NCI-H446 (cell line): Measurements from ENCODE around the gene DIS3L2.

Source experiments
- DNase-seq, 2 experiments: peaks; one replicate each; lab custom pipeline; 2025; lab: John Stamatoyannopoulos, UW

Gene DIS3L2

GRCh38 chr2:231955758-231956472 is 5.6 kb upstream of the DIS3L2 start:
- no peak for DNase-seq

GRCh38 chr2:231957913-231958763 is 3.4 kb upstream of the DIS3L2 start:
- DNase-seq = no peak

- DNase-seq = no peak
These were observed 634 bp upstream of the DIS3L2 start for GRCh38 chr2:231960810-231961348.

- DNase-seq = no peak
These were observed 3.6 kb downstream of the DIS3L2 start for GRCh38 chr2:231965102-231965501.

- DNase-seq = no peak
These were observed 5.4 kb downstream of the DIS3L2 start for GRCh38 chr2:231966886-231967285.

- DNase-seq = no peak
These were observed 7.3 kb downstream of the DIS3L2 start for GRCh38 chr2:231968820-231969219.

- no peak for DNase-seq
These were observed 8.9 kb downstream of the DIS3L2 start for GRCh38 chr2:231970461-231970860.

GRCh38 chr2:231975001-231975400 is 13.5 kb downstream of the DIS3L2 start:
- DNase-seq = no peak

- no peak for DNase-seq
These were observed 15.9 kb downstream of the DIS3L2 start for GRCh38 chr2:231977430-231977829.

- no peak for DNase-seq
These were observed 23.5 kb downstream of the DIS3L2 start for GRCh38 chr2:231984992-231985391.

- no peak for DNase-seq
These were observed 24.3 kb downstream of the DIS3L2 start for GRCh38 chr2:231985823-231986261.

- peak in 1 of 2 experiments; percentile 7 for DNase-seq
These were observed 25.7 kb downstream of the DIS3L2 start for GRCh38 chr2:231987124-231987727.

- DNase-seq = no peak
These were observed 26.8 kb downstream of the DIS3L2 start for GRCh38 chr2:231988179-231988866.

- DNase-seq = no peak
These were observed 30.2 kb downstream of the DIS3L2 start for GRCh38 chr2:231991664-231992063.

- no peak for DNase-seq
These were observed 31.4 kb downstream of the DIS3L2 start for GRCh38 chr2:231992888-231993287.

GRCh38 chr2:231996797-231997540 is 35.5 kb downstream of the DIS3L2 start:
- DNase-seq = no peak

- DNase-seq = no peak
These were observed 36.5 kb downstream of the DIS3L2 start for GRCh38 chr2:231998046-231998445.

- DNase-seq = no peak
These were observed 38.9 kb downstream of the DIS3L2 start for GRCh38 chr2:232000439-232000838.

GRCh38 chr2:232001073-232001472 is 39.6 kb downstream of the DIS3L2 start:
- DNase-seq = no peak

GRCh38 chr2:232006253-232006652 is 44.7 kb downstream of the DIS3L2 start:
- no peak for DNase-seq
